GM21390 (cell line): Measurements from ENCODE around the gene KLHL11.
"Not testable (repeated sequence)": the region's sequence is repeated elsewhere in the genome, so short reads cannot be mapped to it uniquely, and the experiment has no call there.

Experiments
- ATAC-seq: cut with Tn5 transposase; IDR thresholded peaks from one replicate; pipeline ENCODE4 v1.9.1; 2021; ENCODE audit not compliant: unreplicated experiment

Gene KLHL11

DNA sequence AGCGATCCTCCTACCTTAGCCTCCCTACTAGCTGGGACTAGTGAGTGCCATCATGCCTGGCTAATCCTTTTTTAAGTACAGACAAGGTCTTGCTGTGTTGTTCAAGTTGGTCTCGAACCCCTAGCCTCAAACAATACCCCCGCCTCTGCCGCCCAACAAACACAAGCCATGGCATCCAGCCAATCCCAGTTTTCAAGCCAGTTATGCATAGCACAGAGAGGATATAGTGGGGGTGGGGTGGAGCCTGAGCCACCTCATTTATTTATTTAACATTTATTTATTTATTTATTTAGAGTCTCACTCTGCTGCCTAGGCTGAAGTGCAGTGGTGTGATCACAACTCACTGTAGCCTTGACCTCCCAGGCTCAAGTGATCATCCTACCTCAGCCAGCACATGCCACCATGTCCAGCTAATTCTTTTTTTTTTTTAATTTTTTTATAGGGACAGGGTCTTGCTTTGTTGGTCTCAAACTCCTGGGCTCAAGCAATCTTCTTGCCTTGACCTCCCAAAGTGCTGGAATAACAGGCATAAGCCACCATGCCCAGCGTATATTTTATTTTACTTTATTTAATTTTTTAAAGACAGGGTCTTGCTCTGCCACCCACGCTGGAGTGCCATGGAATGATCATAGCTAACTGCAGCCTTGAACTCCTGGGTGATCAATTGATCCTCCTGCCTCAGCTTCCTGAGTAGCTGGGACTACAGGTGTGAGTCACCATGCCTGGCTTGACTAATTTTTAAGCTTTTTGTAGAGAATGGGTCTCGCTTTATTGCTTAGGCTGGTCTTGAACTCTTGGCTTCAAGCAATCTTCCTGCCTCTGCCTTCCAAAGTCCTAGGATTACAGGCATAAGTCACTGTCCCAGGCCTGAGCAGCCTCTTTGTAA is 26.2 kb upstream of the KLHL11 start:
- no peak for ATAC-seq

DNA sequence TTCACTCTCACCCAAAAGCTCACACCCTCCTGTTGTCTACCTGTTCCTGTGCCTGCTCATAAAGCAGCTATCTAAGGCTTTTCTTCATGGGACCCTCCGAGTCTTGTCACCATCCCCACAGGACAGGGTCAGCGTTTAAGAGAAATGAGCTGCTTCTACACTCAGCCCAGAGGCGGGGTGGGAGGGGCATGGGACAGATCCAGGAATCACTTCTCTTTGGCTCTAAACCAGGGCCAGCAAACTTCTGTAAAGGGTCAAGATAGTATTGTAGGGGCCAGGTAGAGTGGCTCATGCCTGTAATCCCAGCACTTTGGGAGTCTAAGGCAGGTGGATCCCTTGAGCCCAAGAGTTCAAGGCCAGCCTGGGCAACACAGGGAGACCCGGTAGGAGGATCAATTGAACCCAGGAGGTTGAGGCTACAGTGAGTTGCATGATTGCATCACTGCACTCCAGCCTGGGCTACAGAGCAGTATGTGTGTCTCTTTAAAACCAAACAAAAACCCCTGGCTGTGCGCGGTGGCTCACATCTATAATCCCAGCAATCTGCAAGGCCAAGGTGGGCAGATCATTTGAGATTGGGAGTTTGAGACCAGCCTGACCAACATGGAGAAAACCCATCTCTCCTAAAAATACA is 23.2 kb upstream of the KLHL11 start:
- no peak for ATAC-seq

DNA sequence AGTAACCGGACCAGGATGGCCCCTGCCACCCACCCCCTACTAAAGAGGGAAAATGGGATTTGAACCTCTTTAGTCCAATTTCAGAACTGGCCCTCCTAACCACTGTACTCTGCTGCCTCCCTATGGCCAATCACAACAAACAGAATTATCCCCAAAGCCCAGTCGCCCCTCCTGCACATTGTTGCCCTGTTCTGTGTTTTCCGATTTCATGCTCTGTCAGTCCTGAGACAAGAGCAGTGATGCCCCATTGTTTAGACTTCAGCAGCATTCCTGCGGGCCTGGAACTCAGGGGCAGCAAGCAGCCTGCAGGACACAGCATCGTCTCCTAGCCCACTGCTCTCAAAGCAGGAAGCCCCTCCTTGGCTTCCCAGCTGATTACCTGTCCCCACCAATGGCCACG is 20.5 kb upstream of the KLHL11 start:
- no peak for ATAC-seq

- no peak for ATAC-seq
Observed at GRCh38 chr17:41882756-41883155, 17.5 kb upstream of the KLHL11 start.

GRCh38 chr17:41880130-41880529 is 14.9 kb upstream of the KLHL11 start:
- ATAC-seq: no peak

DNA sequence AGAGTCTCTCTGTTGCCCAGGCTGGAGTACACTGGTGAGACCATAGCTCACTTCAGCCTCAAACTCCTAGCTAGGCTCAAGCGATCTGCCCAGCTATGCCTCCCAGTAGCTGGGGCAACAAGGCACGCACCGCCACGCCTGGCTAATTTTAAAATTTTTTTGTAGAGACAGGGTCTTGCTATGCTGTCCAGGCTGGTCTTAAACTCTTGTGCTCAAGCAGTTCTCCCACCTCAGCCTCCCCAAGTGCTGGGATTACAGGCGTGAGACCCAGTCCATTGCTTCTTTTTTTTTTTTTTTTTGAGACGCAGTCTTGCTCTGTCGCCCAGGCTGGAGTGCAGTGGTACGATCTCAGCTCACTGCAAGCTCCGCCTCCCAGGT is 9.1 kb upstream of the KLHL11 start:
- not testable (repeated sequence) for ATAC-seq

GRCh38 chr17:41873559-41874292 is 8.5 kb upstream of the KLHL11 start:
- no peak for ATAC-seq

- ATAC-seq: no peak
Observed at GRCh38 chr17:41871789-41872188, 6.6 kb upstream of the KLHL11 start.

DNA sequence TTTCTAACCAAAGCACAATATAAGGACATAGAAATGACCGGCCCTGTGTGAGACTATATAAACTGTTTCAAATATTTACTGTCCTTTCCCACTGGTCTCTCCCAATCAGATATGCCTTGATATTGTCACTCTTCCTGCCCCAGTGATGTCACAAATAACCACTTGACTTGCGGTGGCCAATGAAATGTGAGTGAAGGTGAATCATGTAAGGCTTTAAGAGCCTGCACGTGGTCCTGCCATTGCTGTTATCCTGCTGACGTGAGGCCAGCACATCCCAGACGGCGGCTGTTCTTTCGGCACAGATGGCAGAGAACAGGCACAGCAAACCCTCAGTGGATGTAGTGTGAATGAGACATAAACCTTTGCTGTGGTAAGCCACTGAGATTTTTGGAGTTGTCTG is 5.4 kb upstream of the KLHL11 start:
- no peak for ATAC-seq

DNA sequence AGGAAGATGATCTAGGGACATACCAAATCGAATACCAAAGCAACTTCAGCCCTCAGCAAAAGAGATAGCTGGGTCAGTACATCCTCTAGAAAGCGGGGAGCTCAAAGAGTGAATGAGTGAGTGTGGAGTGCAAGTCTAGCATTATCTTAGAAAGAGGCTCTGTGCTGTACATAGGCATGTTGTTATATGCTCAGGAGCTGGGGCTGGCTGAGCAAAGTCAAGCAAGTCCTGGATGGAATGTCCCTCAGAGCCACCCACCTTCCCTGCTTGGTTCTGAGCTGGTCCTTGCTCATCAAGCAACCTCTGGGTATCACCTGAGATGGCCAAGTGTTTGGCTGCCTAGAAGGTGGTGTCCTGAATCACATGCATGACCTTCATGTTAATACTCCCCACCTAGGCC is 4.9 kb upstream of the KLHL11 start:
- ATAC-seq: no peak

DNA sequence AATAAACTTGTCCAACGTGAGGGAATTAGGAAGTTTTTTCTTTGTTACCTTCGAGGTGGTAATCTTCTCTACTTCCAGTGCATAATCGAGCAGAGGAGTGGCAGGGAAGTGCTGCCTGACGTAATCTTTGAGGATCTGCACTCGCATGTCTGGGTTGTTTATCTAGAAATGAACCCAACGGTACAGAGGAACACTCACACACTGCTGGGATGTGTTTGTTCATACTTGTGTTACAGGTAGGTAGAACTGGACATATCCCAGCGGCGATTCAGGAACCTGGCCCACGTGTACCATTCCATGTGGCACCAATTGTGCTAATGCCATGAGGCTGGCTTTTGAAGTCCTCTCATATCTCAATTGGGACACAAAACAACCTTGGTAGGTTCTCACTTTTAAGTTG is 4.2 kb upstream of the KLHL11 start:
- no peak for ATAC-seq

DNA sequence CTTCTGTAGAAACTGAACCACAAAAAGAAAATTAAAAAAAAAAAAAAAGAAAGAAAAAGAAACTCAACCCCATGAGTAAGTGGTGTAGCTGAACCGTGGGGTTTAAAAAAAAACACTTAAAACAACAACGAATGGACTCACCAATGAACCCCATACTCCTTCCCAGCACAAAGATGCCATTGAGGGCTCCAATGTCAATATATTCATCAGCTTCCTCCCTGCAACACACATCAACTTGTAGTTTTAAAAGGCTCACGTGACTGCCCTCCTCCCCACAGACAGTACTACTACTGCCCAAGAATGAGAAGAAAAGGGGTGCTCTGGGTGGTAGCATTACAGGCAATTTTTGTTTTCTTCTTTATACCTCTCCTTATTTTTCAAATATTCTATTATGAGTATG is 3.3 kb upstream of the KLHL11 start:
- no peak for ATAC-seq

GRCh38 chr17:41865596-41865893 is 322 bp upstream of the KLHL11 start:
- no peak for ATAC-seq

- peak; percentile 33 for ATAC-seq
Observed at GRCh38 chr17:41864498-41864835, 756 bp downstream of the KLHL11 start.

DNA sequence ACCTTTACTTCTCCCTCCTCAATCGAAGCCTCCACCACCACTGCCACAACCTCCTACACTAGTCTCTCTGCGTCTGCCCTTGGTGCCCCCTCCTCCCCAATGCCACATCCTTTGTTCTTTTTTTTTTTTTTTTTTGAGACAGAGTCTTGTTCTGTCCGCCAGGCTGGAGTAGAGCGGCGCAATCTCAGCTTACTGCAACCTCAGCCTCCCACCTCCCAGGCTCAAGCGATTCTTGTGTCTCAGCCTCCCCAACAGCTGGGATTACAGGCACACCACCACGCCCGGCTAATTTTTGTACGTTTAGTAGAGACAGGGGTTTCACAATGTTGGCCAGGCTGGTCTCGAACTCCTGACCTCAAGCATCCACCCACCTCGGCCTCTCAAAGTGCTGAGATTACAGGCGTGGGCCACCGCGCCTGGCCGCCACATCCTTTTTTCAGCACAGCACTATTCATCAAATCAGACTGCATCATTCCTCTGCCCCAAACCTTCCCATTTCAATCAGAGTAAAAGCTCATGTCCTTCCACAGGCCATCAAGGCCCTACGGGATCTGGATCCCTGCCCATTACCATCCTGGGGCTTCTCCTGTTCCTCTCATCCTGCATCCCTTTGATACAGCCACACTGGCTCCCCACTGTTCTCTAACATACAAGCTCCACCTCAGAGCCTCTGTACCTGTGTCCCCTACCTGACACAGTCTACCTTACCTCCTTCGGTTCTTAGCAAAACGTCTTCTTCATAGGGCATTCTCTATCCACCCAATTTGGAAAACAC is 2.0 kb downstream of the KLHL11 start:
- ATAC-seq: no peak

- no peak for ATAC-seq
Observed at GRCh38 chr17:41860254-41860931, 4.8 kb downstream of the KLHL11 start.

DNA sequence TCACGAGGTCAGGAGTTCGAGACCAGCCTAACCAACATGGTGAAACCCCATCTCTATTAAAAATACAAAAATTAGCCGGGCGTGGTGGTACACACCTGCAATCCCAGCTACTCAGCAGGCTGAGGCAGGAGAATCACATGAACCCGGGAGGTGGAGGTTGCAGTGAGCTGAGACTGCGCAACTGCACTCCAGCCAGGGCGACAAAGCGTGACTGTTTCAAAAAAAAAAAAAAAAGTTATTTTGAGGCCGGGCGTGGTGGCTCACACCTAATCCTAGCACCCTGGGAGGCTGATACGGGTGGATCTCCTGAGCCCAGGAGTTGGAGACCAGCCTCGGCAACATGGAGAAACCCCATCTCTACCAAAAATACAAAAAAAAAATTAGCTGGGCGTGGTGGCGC is 13.8 kb downstream of the KLHL11 start:
- ATAC-seq: not testable (repeated sequence)

- no peak for ATAC-seq
Observed at GRCh38 chr17:41849251-41849990, 15.8 kb downstream of the KLHL11 start.

DNA sequence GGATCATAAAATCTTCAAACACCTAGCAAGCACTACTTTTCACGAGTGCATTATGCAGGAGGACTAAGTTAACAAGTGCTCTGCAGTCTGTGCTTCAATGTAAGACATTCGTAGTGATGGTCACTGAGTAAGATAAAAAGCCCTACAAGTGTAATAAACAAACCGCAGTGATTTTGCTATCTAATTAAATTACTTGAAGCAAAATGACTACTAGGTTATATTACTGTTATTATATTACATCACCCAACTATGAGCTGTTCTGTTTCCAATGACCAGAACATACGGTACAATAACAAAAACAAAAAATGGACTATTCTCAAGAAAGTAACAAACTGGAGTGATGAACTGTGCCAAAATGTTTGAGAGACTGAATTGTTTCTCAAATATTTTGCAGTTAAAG is 16.4 kb downstream of the KLHL11 start:
- ATAC-seq: no peak

DNA sequence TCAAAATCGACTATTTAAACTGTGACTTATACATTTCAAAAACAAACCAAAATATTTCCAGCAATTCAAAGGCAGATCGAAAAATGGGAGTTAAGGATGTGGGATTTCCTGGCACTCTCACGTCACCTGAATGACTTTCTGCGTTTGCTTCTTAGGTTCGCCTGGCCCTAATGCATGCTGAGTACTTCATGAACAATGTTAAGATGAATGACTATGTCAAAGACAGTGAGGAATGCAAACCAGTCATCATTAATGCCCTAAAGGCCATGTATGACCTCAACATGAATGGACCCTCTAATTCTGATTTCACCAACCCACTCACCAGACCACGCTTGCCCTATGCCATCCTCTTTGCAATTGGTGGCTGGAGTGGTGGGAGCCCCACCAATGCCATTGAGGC is 20.3 kb downstream of the KLHL11 start:
- no peak for ATAC-seq
